CD14-positive monocyte (primary cell): Measurements from ENCODE around the gene EYS. TPM values are rescaled to one million over a fixed set of nuclear protein-coding genes. Genes with fewer than 3 reads are reported as not detected.

Source experiments
- DNase-seq, 3 donors: peaks; one replicate each; pipeline ENCODE4 v3.0.0-alpha.2; 2011 to 2022
- H2AFZ ChIP-seq: 2 replicates; pipeline ENCODE4 v1.6.0; 2012; ENCODE audit warnings: mild to moderate bottlenecking, low read depth, low read length, inconsistent platforms; ENCODE audit not compliant: insufficient read depth, poor library complexity, severe bottlenecking
- H3K27ac ChIP-seq, 2 donors: 1 replicate in 1 of 2; 2 replicates in 1 of 2; pipeline ENCODE4 v1.5.1; 2012 to 2013; ENCODE audit warnings: low read length in 2 of 2, control low read depth in 1 of 2, inconsistent platforms in 1 of 2, low read depth in 1 of 2, mild to moderate bottlenecking in 1 of 2
- H3K27me3 ChIP-seq, 2 donors: one replicate each; pipeline versions ENCODE4 v1.6.0 to v1.6.1; 2011 to 2013; ENCODE audit warnings: low read length in 2 of 2; ENCODE audit not compliant: control insufficient read depth in 2 of 2, insufficient read depth in 2 of 2
- H3K36me3 ChIP-seq, 2 donors: replicated peaks in 1 of 2; 1 replicate in 1 of 2; 2 replicates in 1 of 2; pipeline versions ENCODE4 v1.5.1 to v1.6.1; 2012 to 2013; ENCODE audit warnings: low read length in 2 of 2, control low read depth in 1 of 2, inconsistent platforms in 1 of 2, mild to moderate bottlenecking in 1 of 2; ENCODE audit not compliant: insufficient read depth in 2 of 2, control insufficient read depth in 1 of 2
- H3K4me1 ChIP-seq, 2 donors: 1 replicate in 1 of 2; 2 replicates in 1 of 2; pipeline versions ENCODE4 v1.5.1 to v1.6.1; 2012 to 2013; ENCODE audit warnings: low read length in 2 of 2, control low read depth in 1 of 2, inconsistent platforms in 1 of 2, mild to moderate bottlenecking in 1 of 2, moderate library complexity in 1 of 2; ENCODE audit not compliant: insufficient read depth in 2 of 2, control insufficient read depth in 1 of 2
- H3K4me2 ChIP-seq: replicated peaks from 2 replicates; pipeline ENCODE3; 2012; ENCODE audit warnings: low read length, moderate library complexity, mild to moderate bottlenecking; ENCODE audit not compliant: poor library complexity, severe bottlenecking; ENCODE audit errors: extremely low read depth
- H3K4me3 ChIP-seq, 3 experiments: fragments of 200-600 bp in 1 of 3; sonication (generic) in 1 of 3; replicated peaks in 1 of 3; 1 replicate in 2 of 3; 2 replicates in 1 of 3; pipeline ENCODE4 v1.5.1; 2011 to 2013; ENCODE audit warnings: low read length in 3 of 3, mild to moderate bottlenecking in 3 of 3, control low read depth in 2 of 3, low read depth in 2 of 3, inconsistent platforms in 1 of 3, moderate library complexity in 1 of 3
- H3K79me2 ChIP-seq: 2 replicates; pipeline ENCODE4 v1.6.0; 2012; ENCODE audit warnings: mild to moderate bottlenecking, control low read depth, inconsistent platforms, low read length, moderate library complexity; ENCODE audit not compliant: insufficient read depth
- H3K9ac ChIP-seq: 2 replicates; pipeline ENCODE4 v1.6.0; 2017; ENCODE audit warnings: low read length, mild to moderate bottlenecking; ENCODE audit not compliant: insufficient read depth, poor library complexity, severe bottlenecking
- H3K9me3 ChIP-seq, 2 donors: replicated peaks in 1 of 2; 1 replicate in 1 of 2; 2 replicates in 1 of 2; pipeline versions ENCODE4 v1.5.1 to v1.6.1; 2012 to 2013; ENCODE audit warnings: low read length in 2 of 2, control low read depth in 1 of 2; ENCODE audit not compliant: control insufficient read depth in 1 of 2, insufficient read depth in 1 of 2
- H4K20me1 ChIP-seq: 2 replicates; pipeline ENCODE4 v1.6.0; 2012; ENCODE audit warnings: mild to moderate bottlenecking, low read length, control low read depth, moderate library complexity; ENCODE audit not compliant: insufficient read depth
- H3K27ac Mint-ChIP-seq, 7 donors: one replicate each; pipeline ENCODE4 v1.8.0; 2020; ENCODE audit warnings: mild to moderate bottlenecking in 7 of 7, mixed read lengths in 7 of 7, moderate library complexity in 6 of 7, inconsistent platforms in 2 of 7
- H3K27me3 Mint-ChIP-seq, 3 donors: one replicate each; pipeline ENCODE4 v1.8.0; 2021 to 2022; ENCODE audit warnings: low read depth in 3 of 3, mild to moderate bottlenecking in 3 of 3, mixed read lengths in 3 of 3, moderate library complexity in 3 of 3, inconsistent platforms in 1 of 3
- H3K36me3 Mint-ChIP-seq, 2 donors: one replicate each; pipeline ENCODE4 v1.8.0; 2020; ENCODE audit warnings: mixed read lengths in 2 of 2, inconsistent platforms in 1 of 2, mild to moderate bottlenecking in 1 of 2
- H3K4me1 Mint-ChIP-seq: one replicate; pipeline ENCODE4 v1.8.0; 2020; ENCODE audit warnings: mild to moderate bottlenecking, mixed read lengths
- H3K4me3 Mint-ChIP-seq, 2 donors: one replicate each; pipeline ENCODE4 v1.8.0; 2020; ENCODE audit warnings: mild to moderate bottlenecking in 2 of 2, mixed read lengths in 2 of 2, moderate library complexity in 1 of 2
- H3K9me3 Mint-ChIP-seq, 7 donors: one replicate each; pipeline ENCODE4 v1.8.0; 2020 to 2022; ENCODE audit warnings: mixed read lengths in 7 of 7, mild to moderate bottlenecking in 6 of 7, moderate library complexity in 6 of 7, inconsistent platforms in 2 of 7
- WGBS: methylation state at CpG from one replicate; pipeline ENCODE4 v1.1.5; 2013; ENCODE audit warnings: missing lambda C conversion rate; ENCODE audit not compliant: insufficient coverage; 5-methylcytosine and 5-hydroxymethylcytosine counted together
- intact Hi-C, 2 donors: fragments of 100-400 bp; cut with micrococcal nuclease; formaldehyde crosslinking; loops; one replicate each; pipeline versions ENCODE4 v1.15.0 to v1.15.1; 2023
- polyA plus RNA-seq, 3 donors: library from polyadenylated mRNA; depleted of rRNA in 1 of 3; unstranded in 2 of 3; stranded (reverse) in 1 of 3; fragments of 300-500 nt in 2 of 3; fragments of >200 nt in 1 of 3; fragmentation: Illumina TruSeq in 2 of 3; gene quantifications; 1 replicate in 2 of 3; 2 replicates in 1 of 3; pipeline ENCODE4 v1.2.3, GENCODE V29; 2012 to 2021
- TF ChIP-seq, protein P1 (sequence below): fragments of 200-600 bp; IDR thresholded peaks from one replicate; pipeline ENCODE4 v1.8.0; 2022; ENCODE audit warnings: antibody characterized with exemption, mild to moderate bottlenecking

The EYS gene
- polyA plus RNA-seq, 3 donors, result 0.01 to 0.03 TPM; not detected in 1

DNA sequence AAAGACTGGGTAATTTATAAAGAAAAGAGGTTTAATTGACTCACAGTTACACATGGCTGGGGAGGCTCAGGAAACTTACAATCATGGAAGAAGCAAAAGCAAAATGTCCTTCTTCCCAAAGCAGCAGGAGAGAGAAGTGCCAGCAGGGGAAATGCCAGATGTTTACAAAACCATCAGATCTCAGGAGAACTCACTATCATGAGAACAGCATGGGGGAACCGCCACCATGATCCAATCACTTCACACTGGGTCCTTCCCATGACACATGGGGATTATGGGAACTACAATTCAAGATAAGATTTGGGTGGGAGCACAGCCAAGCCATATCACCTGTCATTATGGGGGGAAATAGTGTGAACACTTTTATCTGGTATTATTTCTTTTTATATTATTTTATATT, 557.2 kb downstream of the EYS start:
- DNase-seq, result no peak
- Histone ChIP-seq H3K4me2 (no peak overlapping the region), H4K20me1 (no peaks in the 10 kb centered on the region), H2AFZ (no peak overlapping the region), H3K36me3 (no peaks in the 10 kb centered on the region), H3K9ac (no peak overlapping the region), H3K4me3 (no peak overlapping the region), H3K27me3 (no peaks in the 10 kb centered on the region), H3K4me1 (no peaks in the 10 kb centered on the region), H3K27ac (no peak overlapping the region), H3K79me2 (no peaks in the 10 kb centered on the region), H3K9me3 (peaks cover 8% of the 10 kb centered on the region in 2 donors)
- Mint-ChIP-seq H3K27me3 (peaks cover 0 to 1% (median 1%) of the 10 kb centered on the region in 3 donors), H3K9me3 (peaks cover 0 to 8% (median 2%) of the 10 kb centered on the region in 7 donors), H3K4me3 (no peak overlapping the region), H3K36me3 (no peaks in the 10 kb centered on the region), H3K4me1 (no peaks in the 10 kb centered on the region), H3K27ac (no peak overlapping the region)
- intact Hi-C loops, result no loop called here
- TF ChIP-seq, protein P1, sequence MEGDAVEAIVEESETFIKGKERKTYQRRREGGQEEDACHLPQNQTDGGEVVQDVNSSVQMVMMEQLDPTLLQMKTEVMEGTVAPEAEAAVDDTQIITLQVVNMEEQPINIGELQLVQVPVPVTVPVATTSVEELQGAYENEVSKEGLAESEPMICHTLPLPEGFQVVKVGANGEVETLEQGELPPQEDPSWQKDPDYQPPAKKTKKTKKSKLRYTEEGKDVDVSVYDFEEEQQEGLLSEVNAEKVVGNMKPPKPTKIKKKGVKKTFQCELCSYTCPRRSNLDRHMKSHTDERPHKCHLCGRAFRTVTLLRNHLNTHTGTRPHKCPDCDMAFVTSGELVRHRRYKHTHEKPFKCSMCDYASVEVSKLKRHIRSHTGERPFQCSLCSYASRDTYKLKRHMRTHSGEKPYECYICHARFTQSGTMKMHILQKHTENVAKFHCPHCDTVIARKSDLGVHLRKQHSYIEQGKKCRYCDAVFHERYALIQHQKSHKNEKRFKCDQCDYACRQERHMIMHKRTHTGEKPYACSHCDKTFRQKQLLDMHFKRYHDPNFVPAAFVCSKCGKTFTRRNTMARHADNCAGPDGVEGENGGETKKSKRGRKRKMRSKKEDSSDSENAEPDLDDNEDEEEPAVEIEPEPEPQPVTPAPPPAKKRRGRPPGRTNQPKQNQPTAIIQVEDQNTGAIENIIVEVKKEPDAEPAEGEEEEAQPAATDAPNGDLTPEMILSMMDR, result no peak
- no CpG with 5 or more reads among the region's 1 CpG for WGBS

- Histone ChIP-seq H3K4me3 (no peak overlapping the region), H3K9me3 (peaks cover 8% of the 10 kb centered on the region in 2 donors), H3K79me2 (no peaks in the 10 kb centered on the region), H4K20me1 (no peaks in the 10 kb centered on the region), H3K36me3 (no peaks in the 10 kb centered on the region), H3K9ac (no peak overlapping the region), H2AFZ (no peak overlapping the region), H3K4me2 (no peak overlapping the region), H3K27ac (no peak overlapping the region), H3K4me1 (no peaks in the 10 kb centered on the region), H3K27me3 (no peaks in the 10 kb centered on the region)
- H3K4me3 Mint-ChIP-seq, result no peak overlapping the region
- no peaks in the 10 kb centered on the region for H3K4me1 Mint-ChIP-seq
- no peak for DNase-seq
- intact Hi-C loops, result no loop called here
- H3K9me3 Mint-ChIP-seq, result peaks cover 0 to 8% (median 0%) of the 10 kb centered on the region in 7 donors
- peaks cover 0 to 1% (median 1%) of the 10 kb centered on the region in 3 donors for H3K27me3 Mint-ChIP-seq
- no CpG with 5 or more reads among the region's 2 CpGs for WGBS
- H3K27ac Mint-ChIP-seq, result no peak overlapping the region
- TF ChIP-seq, protein P1, result no peak
- no peaks in the 10 kb centered on the region for H3K36me3 Mint-ChIP-seq
Observed at GRCh38 chr6:65148839-65149238, 558.2 kb downstream of the EYS start.
